ENCODE results near the gene GGA3.
A peak's percentile ranks its signal among the peaks of the same experiment; 100 is the strongest.

The GGA3 gene

GRCh38 chr17:75245011-75245410, 16.4 kb downstream of the GGA3 start:
- no peak for DNase-seq

GRCh38 chr17:75244133-75244866, 17.1 kb downstream of the GGA3 start:
- no peak for DNase-seq

- DNase-seq = no peak
Observed at GRCh38 chr17:75242461-75243042, 18.9 kb downstream of the GGA3 start.

GRCh38 chr17:75241996-75242460, 19.4 kb downstream of the GGA3 start:
- DNase-seq = no peak

- no peak for DNase-seq
Observed at GRCh38 chr17:75241502-75241901, 19.9 kb downstream of the GGA3 start.

- no peak for DNase-seq
Observed at GRCh38 chr17:75241143-75241430, 20.3 kb downstream of the GGA3 start.

- no peak for DNase-seq
Observed at GRCh38 chr17:75240394-75241142, 20.8 kb downstream of the GGA3 start.

GRCh38 chr17:75239778-75240393, 21.5 kb downstream of the GGA3 start:
- no peak for DNase-seq

GRCh38 chr17:75239214-75239613, 22.2 kb downstream of the GGA3 start:
- DNase-seq = no peak

- peak; percentile 57 for DNase-seq
Observed at GRCh38 chr17:75238684-75239191, 22.7 kb downstream of the GGA3 start.

GRCh38 chr17:75238020-75238580, 23.3 kb downstream of the GGA3 start:
- DNase-seq = no peak

- no peak for DNase-seq
Observed at GRCh38 chr17:75237100-75238014, 24.0 kb downstream of the GGA3 start.

GRCh38 chr17:75232786-75233185, 28.6 kb downstream of the GGA3 start:
- DNase-seq = no peak

GRCh38 chr17:75231741-75232464, 29.5 kb downstream of the GGA3 start:
- no peak for DNase-seq

GRCh38 chr17:75231071-75231470, 30.3 kb downstream of the GGA3 start:
- no peak for DNase-seq

GRCh38 chr17:75228847-75229246, 32.6 kb downstream of the GGA3 start:
- no peak for DNase-seq

- DNase-seq = no peak
Observed at GRCh38 chr17:75228305-75228704, 33.1 kb downstream of the GGA3 start.

GRCh38 chr17:75227729-75228128, 33.7 kb downstream of the GGA3 start:
- DNase-seq = no peak

GRCh38 chr17:75225016-75225415, 36.4 kb downstream of the GGA3 start:
- no peak for DNase-seq

GRCh38 chr17:75219815-75220214, 41.6 kb downstream of the GGA3 start:
- DNase-seq = no peak

GRCh38 chr17:75218131-75218530, 43.3 kb downstream of the GGA3 start:
- no peak for DNase-seq

Data from right hindlimb (tissue), 1 donor.